AG09319 (cell line): ENCODE measurements around the gene SIAH1.

Experiments used
- DNase-seq: peaks from one replicate; pipeline ENCODE4 v3.0.0-alpha.2; 2010; ENCODE audit warnings: low read depth; ENCODE audit errors: extremely low read depth
- TF ChIP-seq, protein P1 (sequence below): IDR thresholded peaks from 2 replicates; pipeline ENCODE4 v1.5.1; 2011; ENCODE audit warnings: low read depth, mild to moderate bottlenecking, inconsistent platforms, low read length, moderate library complexity

The SIAH1 gene

DNA sequence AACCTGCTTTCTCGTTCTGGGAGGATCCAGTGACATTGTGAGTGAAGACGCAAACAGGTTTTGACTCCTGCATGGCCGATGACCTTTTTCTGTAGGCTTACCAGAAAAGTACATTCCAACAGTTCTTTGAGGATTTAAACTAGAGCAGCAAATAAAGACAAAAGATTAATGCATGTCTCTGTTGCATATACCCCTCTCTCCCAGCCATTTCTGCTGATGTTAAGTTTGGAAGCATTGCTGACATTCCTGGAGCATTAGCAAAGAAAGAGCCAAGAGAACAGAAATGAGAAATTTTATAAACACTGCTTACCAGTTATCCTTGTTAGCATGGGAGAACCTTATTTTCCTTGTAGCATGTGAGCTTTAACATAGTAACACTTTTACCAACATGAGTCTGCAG, 49.3 kb downstream of the SIAH1 start:
- TF ChIP-seq, protein P1, sequence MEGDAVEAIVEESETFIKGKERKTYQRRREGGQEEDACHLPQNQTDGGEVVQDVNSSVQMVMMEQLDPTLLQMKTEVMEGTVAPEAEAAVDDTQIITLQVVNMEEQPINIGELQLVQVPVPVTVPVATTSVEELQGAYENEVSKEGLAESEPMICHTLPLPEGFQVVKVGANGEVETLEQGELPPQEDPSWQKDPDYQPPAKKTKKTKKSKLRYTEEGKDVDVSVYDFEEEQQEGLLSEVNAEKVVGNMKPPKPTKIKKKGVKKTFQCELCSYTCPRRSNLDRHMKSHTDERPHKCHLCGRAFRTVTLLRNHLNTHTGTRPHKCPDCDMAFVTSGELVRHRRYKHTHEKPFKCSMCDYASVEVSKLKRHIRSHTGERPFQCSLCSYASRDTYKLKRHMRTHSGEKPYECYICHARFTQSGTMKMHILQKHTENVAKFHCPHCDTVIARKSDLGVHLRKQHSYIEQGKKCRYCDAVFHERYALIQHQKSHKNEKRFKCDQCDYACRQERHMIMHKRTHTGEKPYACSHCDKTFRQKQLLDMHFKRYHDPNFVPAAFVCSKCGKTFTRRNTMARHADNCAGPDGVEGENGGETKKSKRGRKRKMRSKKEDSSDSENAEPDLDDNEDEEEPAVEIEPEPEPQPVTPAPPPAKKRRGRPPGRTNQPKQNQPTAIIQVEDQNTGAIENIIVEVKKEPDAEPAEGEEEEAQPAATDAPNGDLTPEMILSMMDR, result no peak
- DNase-seq, result no peak

DNA sequence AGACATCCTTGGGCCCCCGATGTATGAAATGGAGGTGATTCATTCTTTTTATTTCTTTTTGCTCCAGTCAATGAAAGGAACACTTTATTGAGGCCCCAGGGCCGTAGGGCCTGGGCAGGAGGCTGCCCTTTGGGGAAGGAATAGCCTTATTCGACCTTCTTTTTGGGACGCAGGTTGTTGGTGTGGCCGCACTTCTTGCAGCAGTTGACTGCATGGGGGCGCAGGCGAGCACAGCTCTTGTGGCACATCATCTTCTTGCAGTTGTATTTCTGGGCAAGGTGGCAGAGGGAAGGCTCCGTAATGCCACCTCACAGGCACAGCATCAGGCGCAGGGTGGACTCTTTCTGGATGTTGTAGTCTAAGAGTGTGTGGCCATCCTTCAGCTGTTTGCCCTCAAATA, 50.9 kb downstream of the SIAH1 start:
- TF ChIP-seq, protein P1, result no peak
- DNase-seq, result no peak

DNA sequence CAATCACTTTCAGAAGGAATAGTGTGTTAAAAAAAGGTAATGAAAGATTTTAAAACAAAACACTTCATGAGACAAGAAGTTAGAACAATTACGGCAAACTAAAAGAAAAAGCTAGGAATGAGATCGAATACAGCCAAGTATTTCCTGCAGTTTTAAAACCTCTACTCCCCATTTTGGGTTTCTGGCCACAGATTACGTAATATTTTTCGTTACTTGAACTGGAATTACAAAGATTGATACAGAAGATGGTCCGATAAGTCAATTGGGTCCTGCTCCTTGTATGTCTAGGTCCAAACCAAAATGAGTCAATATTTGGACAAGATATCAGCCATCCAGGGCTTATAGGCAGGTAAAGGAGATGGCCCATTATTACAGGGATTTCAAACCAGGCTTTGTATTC, 52.2 kb downstream of the SIAH1 start:
- TF ChIP-seq, protein P1, result no peak
- no peak for DNase-seq

DNA sequence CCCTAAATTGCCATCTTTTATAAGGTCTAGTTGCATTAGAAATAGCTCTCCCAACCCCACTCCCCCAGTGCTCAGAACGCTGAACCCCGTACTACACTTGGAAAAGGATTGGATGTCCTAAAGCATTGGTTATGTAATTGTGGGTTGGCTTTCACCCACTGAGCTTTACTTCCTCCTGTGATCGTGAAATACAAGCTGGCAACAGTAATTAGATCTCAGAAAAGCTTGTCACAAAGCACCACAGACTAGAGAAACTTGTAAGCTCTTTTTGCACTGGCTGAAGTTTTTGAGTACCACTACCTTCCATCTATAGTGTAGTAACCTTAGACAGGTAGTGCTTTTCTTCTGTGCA, 54.4 kb downstream of the SIAH1 start:
- DNase-seq, result no peak
- TF ChIP-seq, protein P1, result no peak

DNA sequence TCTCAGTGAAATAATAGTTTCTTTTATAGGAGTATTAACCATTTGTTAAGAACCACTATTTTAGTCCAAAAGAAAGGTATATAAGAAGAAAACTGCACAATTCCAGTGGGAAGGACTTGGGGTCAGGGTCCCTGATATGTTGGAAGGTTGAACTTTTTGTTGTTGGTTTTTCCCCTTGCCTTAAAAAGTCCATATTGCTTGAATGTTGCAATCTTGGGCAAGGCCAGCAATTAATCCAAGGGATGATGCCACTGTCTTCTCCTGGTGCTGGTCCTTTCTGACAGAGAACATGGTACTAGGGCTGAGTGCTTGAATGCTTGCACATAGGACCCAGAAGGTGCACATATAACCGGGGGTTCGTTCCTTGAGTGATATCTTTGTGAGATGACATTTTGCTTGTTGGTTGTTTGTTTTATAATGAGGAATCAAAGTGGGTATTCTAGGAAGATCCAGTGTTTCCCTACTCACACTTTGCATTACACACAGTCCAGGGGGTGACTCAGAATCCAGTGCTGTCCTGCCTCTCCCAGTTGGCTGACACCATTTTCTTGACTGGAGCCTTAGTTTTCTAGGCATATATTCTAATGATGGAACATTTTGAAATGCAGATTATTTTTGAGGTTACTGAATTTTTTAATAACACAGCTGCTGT, 54.9 kb downstream of the SIAH1 start:
- TF ChIP-seq, protein P1, result no peak
- DNase-seq, result no peak

DNA sequence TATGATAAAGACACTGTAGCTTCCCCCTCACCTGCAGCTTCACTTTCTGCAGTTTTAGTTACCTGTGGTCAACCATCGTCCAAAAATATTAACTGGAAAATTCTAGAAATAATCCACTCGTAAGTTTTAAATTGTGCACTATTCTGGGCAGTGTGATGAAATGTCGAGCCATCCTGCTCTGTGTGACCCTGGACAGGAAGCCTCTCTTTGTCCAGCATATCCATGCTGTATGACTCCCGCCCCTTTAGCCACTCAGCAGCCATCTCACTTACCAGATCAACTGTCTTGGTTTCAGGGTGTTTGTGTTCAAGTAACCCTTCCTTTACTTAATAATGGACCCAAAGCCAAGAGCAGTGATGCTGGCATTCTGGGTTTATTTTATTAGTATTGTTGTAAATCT, 56.1 kb downstream of the SIAH1 start:
- TF ChIP-seq, protein P1, result no peak
- DNase-seq, result no peak

DNA sequence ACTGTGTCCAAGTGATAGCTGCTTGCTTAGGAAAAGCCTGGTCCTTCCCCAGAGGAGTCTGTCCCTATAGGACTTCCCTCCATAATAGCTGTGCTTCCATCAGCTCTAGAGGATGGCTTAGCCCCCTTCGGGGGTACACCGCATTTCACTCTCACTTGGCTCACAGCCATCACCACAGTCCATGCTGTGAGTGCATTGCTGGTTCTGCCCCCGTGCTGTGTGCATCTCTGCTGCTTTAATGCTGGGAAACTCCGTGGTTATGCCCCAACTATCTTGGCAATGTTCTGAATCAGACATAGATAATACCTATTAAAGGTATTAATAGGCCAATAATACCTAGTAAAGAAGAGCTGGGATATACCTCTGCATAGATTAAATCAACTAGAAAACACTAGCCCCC, 58.3 kb downstream of the SIAH1 start:
- DNase-seq, result no peak
- TF ChIP-seq, protein P1, result no peak
